ENCODE data around the gene GALNT5.
A peak's percentile ranks its signal among the peaks of the same experiment; 100 is the strongest.

Gene GALNT5

GRCh38 chr2:157318884-157319283 lies 61.4 kb downstream of the GALNT5 start:
- TF ChIP-seq SPI1 (IDR thresholded peaks at IDR 0.05; ENCODE audit: low read depth, low read length) (no peak), POLR2A (IDR thresholded peaks at IDR 0.05; ENCODE audit: low read depth, low read length) (no peak)
- no peak for FAIRE-seq

GRCh38 chr2:157319795-157320194 lies 62.3 kb downstream of the GALNT5 start:
- no peak for TF ChIP-seq PAX5 (IDR thresholded peaks at IDR 0.05; ENCODE audit: insufficient read depth, low read length, severe bottlenecking)
- DNase-seq (ENCODE audit: insufficient read length, low spot score) (no peak), FAIRE-seq (no peak)

More at GRCh38 chr2:157318884-157319283, 61.4 kb downstream of the GALNT5 start:
- no peak for DNase-seq (ENCODE audit: insufficient read length, low spot score)

GRCh38 chr2:157320409-157320808 lies 62.9 kb downstream of the GALNT5 start:
- TF ChIP-seq POU2F2 (IDR thresholded peaks at IDR 0.05; ENCODE audit: low read depth, low read length) (no peak), TAF1 (IDR thresholded peaks at IDR 0.05; ENCODE audit: low read depth, low read length) (no peak), PAX5 (IDR thresholded peaks at IDR 0.05; ENCODE audit: insufficient read depth, low read length, severe bottlenecking) (no peak), SPI1 (IDR thresholded peaks at IDR 0.05; ENCODE audit: low read depth, low read length) (no peak), POLR2AphosphoS5 (IDR thresholded peaks at IDR 0.05; ENCODE audit: low read depth, low read length) (no peak)
- no peak for FAIRE-seq

GRCh38 chr2:157321466-157321865 lies 64.0 kb downstream of the GALNT5 start:
- FAIRE-seq (no peak), DNase-seq (ENCODE audit: insufficient read length, low spot score) (no peak)
- TF ChIP-seq TAF1 (IDR thresholded peaks at IDR 0.05; ENCODE audit: low read depth, low read length): no peak
- TF ChIP-seq POLR2A (IDR thresholded peaks at IDR 0.05; ENCODE audit: low read depth, low read length): no peak
- no peak for TF ChIP-seq POU2F2 (IDR thresholded peaks at IDR 0.05; ENCODE audit: low read depth, low read length)
- no peak for TF ChIP-seq SPI1 (IDR thresholded peaks at IDR 0.05; ENCODE audit: low read depth, low read length)
- TF ChIP-seq POLR2AphosphoS5 (IDR thresholded peaks at IDR 0.05; ENCODE audit: low read depth, low read length): no peak
- no peak for TF ChIP-seq PAX5 (IDR thresholded peaks at IDR 0.05; ENCODE audit: insufficient read depth, low read length, severe bottlenecking)

More at GRCh38 chr2:157320409-157320808, 62.9 kb downstream of the GALNT5 start:
- no peak for DNase-seq (ENCODE audit: insufficient read length, low spot score)

GRCh38 chr2:157322432-157322831 lies 64.9 kb downstream of the GALNT5 start:
- DNase-seq (ENCODE audit: insufficient read length, low spot score) (no peak), FAIRE-seq (no peak)
- no peak for TF ChIP-seq POLR2AphosphoS5 (IDR thresholded peaks at IDR 0.05; ENCODE audit: low read depth, low read length)
- TF ChIP-seq SPI1 (IDR thresholded peaks at IDR 0.05; ENCODE audit: low read depth, low read length): no peak
- no peak for TF ChIP-seq TAF1 (IDR thresholded peaks at IDR 0.05; ENCODE audit: low read depth, low read length)

GRCh38 chr2:157324331-157324843 lies 66.9 kb downstream of the GALNT5 start:
- TF ChIP-seq POLR2A (IDR thresholded peaks at IDR 0.05; ENCODE audit: low read depth, low read length) (no peak), POU2F2 (IDR thresholded peaks at IDR 0.05; ENCODE audit: low read depth, low read length) (no peak), SPI1 (IDR thresholded peaks at IDR 0.05; ENCODE audit: low read depth, low read length) (no peak), TAF1 (IDR thresholded peaks at IDR 0.05; ENCODE audit: low read depth, low read length) (no peak), PAX5 (IDR thresholded peaks at IDR 0.05; ENCODE audit: insufficient read depth, low read length, severe bottlenecking) (no peak), POLR2AphosphoS5 (IDR thresholded peaks at IDR 0.05; ENCODE audit: low read depth, low read length) (no peak)
- DNase-seq (ENCODE audit: insufficient read length, low spot score) (no peak), FAIRE-seq (no peak)

- FAIRE-seq (no peak), DNase-seq (ENCODE audit: insufficient read length, low spot score) (no peak)
- TF ChIP-seq TAF1 (IDR thresholded peaks at IDR 0.05; ENCODE audit: low read depth, low read length): no peak
These were observed 68.3 kb downstream of the GALNT5 start, which contains the start of gene ERMN for GRCh38 chr2:157325786-157326185. Gene ERMN, minus strand, starts transcription at chr2:157325824. Its CDS starts 182 bp downstream, at chr2:157325642.

GRCh38 chr2:157326698-157327097 lies 69.2 kb downstream of the GALNT5 start:
- FAIRE-seq: no peak
- DNase-seq (ENCODE audit: insufficient read length, low spot score): no peak
- no peak for TF ChIP-seq PAX5 (IDR thresholded peaks at IDR 0.05; ENCODE audit: insufficient read depth, low read length, severe bottlenecking)
- TF ChIP-seq POLR2A (IDR thresholded peaks at IDR 0.05; ENCODE audit: low read depth, low read length): no peak
- TF ChIP-seq POLR2AphosphoS5 (IDR thresholded peaks at IDR 0.05; ENCODE audit: low read depth, low read length): no peak
- no peak for TF ChIP-seq POU2F2 (IDR thresholded peaks at IDR 0.05; ENCODE audit: low read depth, low read length)
- no peak for TF ChIP-seq SPI1 (IDR thresholded peaks at IDR 0.05; ENCODE audit: low read depth, low read length)
- TF ChIP-seq TAF1 (IDR thresholded peaks at IDR 0.05; ENCODE audit: low read depth, low read length): no peak

- TF ChIP-seq POU2F2 (IDR thresholded peaks at IDR 0.05; ENCODE audit: low read depth, low read length) (no peak), SPI1 (IDR thresholded peaks at IDR 0.05; ENCODE audit: low read depth, low read length) (no peak), POLR2AphosphoS5 (IDR thresholded peaks at IDR 0.05; ENCODE audit: low read depth, low read length) (no peak), PAX5 (IDR thresholded peaks at IDR 0.05; ENCODE audit: insufficient read depth, low read length, severe bottlenecking) (no peak), POLR2A (IDR thresholded peaks at IDR 0.05; ENCODE audit: low read depth, low read length) (no peak), TAF1 (IDR thresholded peaks at IDR 0.05; ENCODE audit: low read depth, low read length) (no peak)
- DNase-seq (ENCODE audit: insufficient read length, low spot score) (no peak), FAIRE-seq (no peak)
These were observed 69.7 kb downstream of the GALNT5 start for GRCh38 chr2:157327200-157327599.

GRCh38 chr2:157327621-157328500 lies 70.4 kb downstream of the GALNT5 start:
- FAIRE-seq: peak; percentile 97
- DNase-seq (ENCODE audit: insufficient read length, low spot score): peak; percentile 53
- TF ChIP-seq TAF1 (IDR thresholded peaks at IDR 0.05; ENCODE audit: low read depth, low read length) (no peak), PAX5 (IDR thresholded peaks at IDR 0.05; ENCODE audit: insufficient read depth, low read length, severe bottlenecking) (no peak), POU2F2 (IDR thresholded peaks at IDR 0.05; ENCODE audit: low read depth, low read length) (no peak), POLR2AphosphoS5 (IDR thresholded peaks at IDR 0.05; ENCODE audit: low read depth, low read length) (no peak), POLR2A (IDR thresholded peaks at IDR 0.05; ENCODE audit: low read depth, low read length) (no peak), SPI1 (IDR thresholded peaks at IDR 0.05; ENCODE audit: low read depth, low read length) (no peak)
